Panc1 (cell line): ENCODE results near the gene PSMA2. TPM values are rescaled to one million over a fixed set of nuclear protein-coding genes. Genes with fewer than 3 reads are reported as not detected.

Experiments
- ATAC-seq: fragments of 200-7000 bp; cut with Tn5 transposase; 2 replicates; pipeline ENCODE4 v1.9.1; 2020; ENCODE audit warnings: mild to moderate bottlenecking, moderate library complexity
- BruUV-seq: library from RNA; stranded (reverse); fragments of 400-500 nt; replicated peaks from 2 replicates; lab custom pipeline; 2021; lab: Mats Ljungman, UMichigan
- CTCF ChIA-PET: fragments of 300-600 bp; sonication (Branson Sonifier 250); formaldehyde crosslinking; loops from one replicate; lab custom pipeline; 2022; ENCODE audit warnings: antibody characterized with exemption; lab: Charles Lee
- POLR2A ChIA-PET: fragments of 300-600 bp; sonication (Branson Sonifier 250); formaldehyde crosslinking; loops from one replicate; lab custom pipeline; 2022; ENCODE audit warnings: antibody characterized with exemption; lab: Charles Lee
- DNase-seq: peaks from one replicate; pipeline ENCODE4 v3.0.0-alpha.2; 2010; ENCODE audit warnings: low read depth, low spot score
- H3K27ac ChIP-seq: 2 replicates; pipeline ENCODE4 v1.5.1; 2011; ENCODE audit warnings: mild to moderate bottlenecking, low read length, inconsistent platforms
- H3K27me3 ChIP-seq: fragments of 200-500 bp; sonication (Bioruptor generic); 2 replicates; pipeline ENCODE4 v1.6.0; 2014; ENCODE audit warnings: low read length, inconsistent platforms; ENCODE audit not compliant: control insufficient read depth, insufficient read depth
- H3K36me3 ChIP-seq: fragments of 200-500 bp; sonication (Bioruptor generic); 2 replicates; pipeline ENCODE4 v1.5.1; 2014; ENCODE audit warnings: inconsistent platforms, mild to moderate bottlenecking, low read length, moderate library complexity; ENCODE audit not compliant: control insufficient read depth, insufficient read depth
- H3K4me1 ChIP-seq: 2 replicates; pipeline ENCODE4 v1.5.1; 2011; ENCODE audit warnings: inconsistent platforms, mild to moderate bottlenecking, low read length, moderate library complexity; ENCODE audit not compliant: control insufficient read depth, insufficient read depth
- H3K4me3 ChIP-seq, 2 experiments: 2 replicates each; pipeline ENCODE4 v1.5.1; 2011 to 2012; ENCODE audit warnings: low read depth in 2 of 2, low read length in 2 of 2, mild to moderate bottlenecking in 2 of 2, inconsistent platforms in 1 of 2, moderate library complexity in 1 of 2
- H3K9me3 ChIP-seq: fragments of 200-500 bp; sonication (Bioruptor generic); 2 replicates; pipeline ENCODE4 v1.5.1; 2014; ENCODE audit warnings: low read depth, mild to moderate bottlenecking, inconsistent platforms, low read length, moderate library complexity; ENCODE audit not compliant: control insufficient read depth, insufficient read depth
- CTCF ChIP-seq: fragments of 450-650 bp; IDR thresholded peaks from 2 replicates; pipeline ENCODE4 v1.5.1; 2017; ENCODE audit warnings: mild to moderate bottlenecking
- POLR2AphosphoS5 ChIP-seq: IDR thresholded peaks from 2 replicates; pipeline ENCODE4 v1.6.1; 2012; ENCODE audit warnings: mild to moderate bottlenecking, low read depth, low read length, moderate library complexity
- SIN3A ChIP-seq: IDR thresholded peaks from 2 replicates; pipeline ENCODE4 v1.6.1; 2012; ENCODE audit warnings: low read depth, mild to moderate bottlenecking, low read length, moderate library complexity, borderline replicate concordance; ENCODE audit not compliant: insufficient read depth
- TCF7L2 ChIP-seq: IDR thresholded peaks from 2 replicates; pipeline ENCODE4 v1.6.1; 2011; ENCODE audit warnings: mild to moderate bottlenecking, low read depth, low read length, inconsistent platforms
- in situ Hi-C: cut with HindIII; loops from 2 replicates; pipeline ENCODE4 v1.10.0; 2016; ENCODE audit warnings: low sequenced_read_pairs, low pct_unique_long_range_greater_than_20kb
- intact Hi-C: fragments of 100-400 bp; cut with micrococcal nuclease; formaldehyde crosslinking; loops from one replicate; pipeline ENCODE4 v1.10.0; 2022; ENCODE audit not compliant: unreplicated experiment
- total RNA-seq: library from RNA; stranded (reverse); gene quantifications from one replicate; pipeline ENCODE4 v1.2.1, GENCODE V29; 2021; ENCODE audit not compliant: unreplicated experiment
- TF ChIP-seq, protein P1 (sequence below), 2 experiments: IDR thresholded peaks; 2 replicates each; pipeline ENCODE4 v1.6.1; 2011 to 2012; ENCODE audit warnings: low read depth in 2 of 2, control low read depth in 1 of 2, low read length in 1 of 2, mild to moderate bottlenecking in 1 of 2, moderate library complexity in 1 of 2; ENCODE audit not compliant: insufficient read depth in 1 of 2

PSMA2 gene
- total RNA-seq, 1 experiment from 2014 or later: 180 TPM

GRCh38 chr7:42911454-42912447, 20.2 kb downstream of the PSMA2 start, which contains the start of gene C7orf25:
Gene C7orf25, minus strand, starts transcription at chr7:42912070. Its CDS starts 1,170 bp downstream, at chr7:42910900.
- BruUV-seq: no TSS peak
- in situ Hi-C loops (no loop called here), intact Hi-C loops (no loop called here)
- peaks cover 7% of the 10 kb centered on the region for H3K36me3 ChIP-seq
- peak within 1 kb of the TSS; percentile 63 to 86 for H3K4me3 ChIP-seq
- H3K27ac ChIP-seq: peak within 1 kb of the TSS; percentile 93
- CTCF ChIA-PET: no interaction called here
- peaks cover 10% of the 10 kb centered on the region for H3K4me1 ChIP-seq
- no peak for TF ChIP-seq TCF7L2
- TF ChIP-seq CTCF: no peak
- peak; percentile 70 for TF ChIP-seq POLR2AphosphoS5
- TF ChIP-seq, protein P1, sequence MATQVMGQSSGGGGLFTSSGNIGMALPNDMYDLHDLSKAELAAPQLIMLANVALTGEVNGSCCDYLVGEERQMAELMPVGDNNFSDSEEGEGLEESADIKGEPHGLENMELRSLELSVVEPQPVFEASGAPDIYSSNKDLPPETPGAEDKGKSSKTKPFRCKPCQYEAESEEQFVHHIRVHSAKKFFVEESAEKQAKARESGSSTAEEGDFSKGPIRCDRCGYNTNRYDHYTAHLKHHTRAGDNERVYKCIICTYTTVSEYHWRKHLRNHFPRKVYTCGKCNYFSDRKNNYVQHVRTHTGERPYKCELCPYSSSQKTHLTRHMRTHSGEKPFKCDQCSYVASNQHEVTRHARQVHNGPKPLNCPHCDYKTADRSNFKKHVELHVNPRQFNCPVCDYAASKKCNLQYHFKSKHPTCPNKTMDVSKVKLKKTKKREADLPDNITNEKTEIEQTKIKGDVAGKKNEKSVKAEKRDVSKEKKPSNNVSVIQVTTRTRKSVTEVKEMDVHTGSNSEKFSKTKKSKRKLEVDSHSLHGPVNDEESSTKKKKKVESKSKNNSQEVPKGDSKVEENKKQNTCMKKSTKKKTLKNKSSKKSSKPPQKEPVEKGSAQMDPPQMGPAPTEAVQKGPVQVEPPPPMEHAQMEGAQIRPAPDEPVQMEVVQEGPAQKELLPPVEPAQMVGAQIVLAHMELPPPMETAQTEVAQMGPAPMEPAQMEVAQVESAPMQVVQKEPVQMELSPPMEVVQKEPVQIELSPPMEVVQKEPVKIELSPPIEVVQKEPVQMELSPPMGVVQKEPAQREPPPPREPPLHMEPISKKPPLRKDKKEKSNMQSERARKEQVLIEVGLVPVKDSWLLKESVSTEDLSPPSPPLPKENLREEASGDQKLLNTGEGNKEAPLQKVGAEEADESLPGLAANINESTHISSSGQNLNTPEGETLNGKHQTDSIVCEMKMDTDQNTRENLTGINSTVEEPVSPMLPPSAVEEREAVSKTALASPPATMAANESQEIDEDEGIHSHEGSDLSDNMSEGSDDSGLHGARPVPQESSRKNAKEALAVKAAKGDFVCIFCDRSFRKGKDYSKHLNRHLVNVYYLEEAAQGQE (IDR thresholded peaks at IDR 0.05; ENCODE audit: insufficient read depth in 1 of 2, low read depth in 2 of 2, low read length in 1 of 2): 0 out of 4 replicates have a peak, but pooled peaks of 1 of the 2 experiments have one; percentile 22
- TF ChIP-seq SIN3A: peak; percentile 58; the same call in 1 of the 2 replicates
- H3K9me3 ChIP-seq: no peaks in the 10 kb centered on the region
- POLR2A ChIA-PET: no interaction called here
- ATAC-seq: peak; percentile 99
- DNase-seq: peak; percentile 76
- no peaks in the 10 kb centered on the region for H3K27me3 ChIP-seq

GRCh38 chr7:42910306-42910705, 21.7 kb downstream of the PSMA2 start:
- Histone ChIP-seq H3K4me1 (peaks cover 10% of the 10 kb centered on the region), H3K36me3 (no peaks in the 10 kb centered on the region), H3K9me3 (no peaks in the 10 kb centered on the region), H3K4me3 (no peak overlapping the region), H3K27ac (no peak overlapping the region), H3K27me3 (no peaks in the 10 kb centered on the region)
- POLR2A ChIA-PET: no interaction called here
- ATAC-seq: no peak
- DNase-seq: no peak
- intact Hi-C loops: no loop called here
- in situ Hi-C loops: no loop called here
- no peak for TF ChIP-seq CTCF
- TF ChIP-seq TCF7L2: no peak
- TF ChIP-seq, protein P1 (IDR thresholded peaks at IDR 0.05; ENCODE audit: insufficient read depth in 1 of 2, low read depth in 2 of 2, low read length in 1 of 2): no peak
- BruUV-seq: TSS peak; percentile 56
- CTCF ChIA-PET: no interaction called here
